Measurements from ENCODE around the gene KXD1. TPM values are rescaled to one million over a fixed set of nuclear protein-coding genes. Genes with fewer than 3 reads are reported as not detected.
A peak's percentile ranks its signal among the peaks of the same experiment; 100 is the strongest.

The KXD1 gene
- total RNA-seq, 1 experiment from 2014 or later = 138 TPM

- Histone ChIP-seq H3K56ac (ENCODE audit: insufficient read length, low read depth, low read length) (no peak within 1 kb of the TSS), H3T11ph (ENCODE audit: low read length) (no peak within 1 kb of the TSS), H3K14ac (ENCODE audit: insufficient read depth, low read length) (peak within 1 kb of the TSS; percentile 50; the same call in 1 of the 2 replicates), H3K79me1 (ENCODE audit: insufficient read depth, low read depth, low read length, poor library complexity, severe bottlenecking) (peaks cover 7% of the 10 kb centered on the region), H3K18ac (ENCODE audit: insufficient read length, low read depth, low read length) (peak within 1 kb of the TSS; percentile 63), H3K4me1 (ENCODE audit: insufficient read depth, low read length) (peaks cover 8% of the 10 kb centered on the region; the same call in 1 of the 2 replicates), H4K8ac (replicated peaks; ENCODE audit: insufficient read length, low read depth, low read length) (no peak within 1 kb of the TSS), H4K20me1 (ENCODE audit: control insufficient read depth, insufficient read depth, insufficient read length) (peaks cover 2% of the 10 kb centered on the region), H3K4ac (ENCODE audit: low read depth, low read length) (no peak within 1 kb of the TSS), H2BK15ac (ENCODE audit: low read depth, low read length) (no peak within 1 kb of the TSS), H3K4me2 (ENCODE audit: insufficient read depth, insufficient read length, low read length) (peak within 1 kb of the TSS; percentile 89), H4K5ac (ENCODE audit: insufficient read length, low read depth, low read length) (no peak within 1 kb of the TSS), H3K9me3 (ENCODE audit: control insufficient read depth, low read depth, low read length) (no peaks in the 10 kb centered on the region), H2BK20ac (ENCODE audit: low read depth, low read length, poor library complexity, severe bottlenecking) (no peak within 1 kb of the TSS), H3K79me2 (ENCODE audit: insufficient read depth, low read length) (peaks cover 14% of the 10 kb centered on the region), H3K23ac (ENCODE audit: insufficient read length, low read depth, low read length) (no peak within 1 kb of the TSS), H3K27ac (ENCODE audit: insufficient read length, low read depth, low read length) (no peak within 1 kb of the TSS), H3K23me2 (ENCODE audit: insufficient read length, low read depth, low read length, poor library complexity, severe bottlenecking) (peaks cover 12% of the 10 kb centered on the region), H3K9ac (ENCODE audit: extremely low read depth, insufficient read length, low read length) (peak within 1 kb of the TSS; percentile 99), H2BK5ac (ENCODE audit: insufficient read length, low read length) (no peak within 1 kb of the TSS), H2AFZ (ENCODE audit: low read length) (no peak within 1 kb of the TSS), H2AK5ac (ENCODE audit: insufficient read length, low read length) (no peak within 1 kb of the TSS), H2BK12ac (ENCODE audit: insufficient read length, low read depth, low read length) (no peak within 1 kb of the TSS), H2BK120ac (ENCODE audit: low read depth, low read length, poor library complexity, severe bottlenecking) (no peak within 1 kb of the TSS), H3K27me3 (ENCODE audit: insufficient read depth, low read length) (no peaks in the 10 kb centered on the region), H4K91ac (ENCODE audit: insufficient read length, low read depth, low read length) (no peak within 1 kb of the TSS)
- Mint-ChIP-seq H3K4me1 (peaks cover 11 to 15% of the 10 kb centered on the region in 2 experiments), H3K9me3 (no peaks in the 10 kb centered on the region), H3K4me3 (peak within 1 kb of the TSS; percentile 74 to 97), H3K36me3 (ENCODE audit: insufficient read depth in 1 of 3, low read depth in 3 of 3) (peaks cover 51 to 87% (median 74%) of the 10 kb centered on the region in 3 experiments), H3K27me3 (ENCODE audit: low read depth) (no peaks in the 10 kb centered on the region), H3K27ac (peak within 1 kb of the TSS; percentile 23 to 97 (median 94); a peak in 6 of 7 replicates)
- peak; percentile 99 for DNase-seq
- TF ChIP-seq, protein P1, sequence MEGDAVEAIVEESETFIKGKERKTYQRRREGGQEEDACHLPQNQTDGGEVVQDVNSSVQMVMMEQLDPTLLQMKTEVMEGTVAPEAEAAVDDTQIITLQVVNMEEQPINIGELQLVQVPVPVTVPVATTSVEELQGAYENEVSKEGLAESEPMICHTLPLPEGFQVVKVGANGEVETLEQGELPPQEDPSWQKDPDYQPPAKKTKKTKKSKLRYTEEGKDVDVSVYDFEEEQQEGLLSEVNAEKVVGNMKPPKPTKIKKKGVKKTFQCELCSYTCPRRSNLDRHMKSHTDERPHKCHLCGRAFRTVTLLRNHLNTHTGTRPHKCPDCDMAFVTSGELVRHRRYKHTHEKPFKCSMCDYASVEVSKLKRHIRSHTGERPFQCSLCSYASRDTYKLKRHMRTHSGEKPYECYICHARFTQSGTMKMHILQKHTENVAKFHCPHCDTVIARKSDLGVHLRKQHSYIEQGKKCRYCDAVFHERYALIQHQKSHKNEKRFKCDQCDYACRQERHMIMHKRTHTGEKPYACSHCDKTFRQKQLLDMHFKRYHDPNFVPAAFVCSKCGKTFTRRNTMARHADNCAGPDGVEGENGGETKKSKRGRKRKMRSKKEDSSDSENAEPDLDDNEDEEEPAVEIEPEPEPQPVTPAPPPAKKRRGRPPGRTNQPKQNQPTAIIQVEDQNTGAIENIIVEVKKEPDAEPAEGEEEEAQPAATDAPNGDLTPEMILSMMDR (conservative IDR thresholded peaks at IDR 0.05) = no peak
- WGBS (ENCODE audit: extremely low coverage, insufficient read length, low lambda C conversion rate) = no CpG with 5 or more reads among the region's 75 CpGs
These were observed 14.1 kb downstream of the KXD1 start, which contains the start of gene UBA52 for GRCh38 chr19:18571564-18572344. TSS of gene UBA52 (plus strand) at chr19:18571857. CDS start at chr19:18573301, 1,444 bp downstream.
